Upper lobe of left lung (tissue), 6 donors: Measurements from ENCODE around the gene DIP2C. TPM values are rescaled to one million over a fixed set of nuclear protein-coding genes. Genes with fewer than 3 reads are reported as not detected.

Source experiments
- ATAC-seq, 2 donors: fragments of 200-7000 bp; cut with Tn5 transposase; one replicate each; pipeline ENCODE4 v1.9.1; 2022; ENCODE audit warnings: mild to moderate bottlenecking in 2 of 2, moderate library complexity in 2 of 2; ENCODE audit not compliant: low FRiP score in 2 of 2
- DNase-seq, 2 donors: peaks; one replicate each; pipeline ENCODE4 v3.0.0-alpha.2; 2019 to 2020
- H3K27ac ChIP-seq, 4 donors: fragments of 200-600 bp; sonication (generic); one replicate each; pipeline ENCODE4 v1.5.1; 2016 to 2019
- H3K27me3 ChIP-seq, 4 donors: fragments of 200-600 bp; sonication (generic); one replicate each; pipeline ENCODE4 v1.5.1; 2017 to 2019
- H3K36me3 ChIP-seq, 4 donors: fragments of 200-600 bp; sonication (generic); one replicate each; pipeline ENCODE4 v1.5.1; 2016 to 2019
- H3K4me1 ChIP-seq, 4 donors: fragments of 200-600 bp; sonication (generic); one replicate each; pipeline ENCODE4 v1.5.1; 2018 to 2019
- H3K4me3 ChIP-seq, 4 donors: fragments of 200-600 bp; sonication (generic); one replicate each; pipeline ENCODE4 v1.5.1; 2017 to 2019; ENCODE audit warnings: mild to moderate bottlenecking in 2 of 4, moderate library complexity in 1 of 4
- H3K9me3 ChIP-seq, 4 donors: fragments of 200-600 bp; sonication (generic); one replicate each; pipeline ENCODE4 v1.5.1; 2018 to 2019
- EP300 ChIP-seq, 4 donors: sonication (generic); formaldehyde crosslinking; IDR thresholded peaks; one replicate each; pipeline ENCODE4 v1.5.1; 2017; ENCODE audit warnings: antibody characterized with exemption in 4 of 4, control low read depth in 2 of 4
- POLR2A ChIP-seq, 4 donors: fragments of 450-650 bp; IDR thresholded peaks; one replicate each; pipeline ENCODE4 v1.5.1; 2016 to 2017; ENCODE audit warnings: antibody characterized with exemption in 4 of 4, mild to moderate bottlenecking in 2 of 4
- POLR2AphosphoS5 ChIP-seq, 2 donors: sonication (generic); formaldehyde crosslinking; IDR thresholded peaks; one replicate each; pipeline ENCODE4 v1.5.1; 2017; ENCODE audit warnings: antibody characterized with exemption in 2 of 2
- WGBS, 2 donors: methylation state at CpG; one replicate each; pipeline ENCODE4 v1.1.5; 2017 to 2018; 5-methylcytosine and 5-hydroxymethylcytosine counted together
- total RNA-seq, 6 donors: library from RNA; depleted of rRNA in 4 of 6; stranded (reverse); fragments of >200 nt in 4 of 6; gene quantifications; one replicate each; pipeline versions ENCODE4 v1.1.0 to v1.2.1, GENCODE V29; 2016 to 2021
- TF ChIP-seq, protein P1 (sequence below), 6 experiments: fragments of 450-650 bp in 4 of 6; fragments of 200-600 bp in 2 of 6; sonication (generic) in 2 of 6; IDR thresholded peaks; one replicate each; pipeline ENCODE4 v1.5.1; 2016 to 2019; ENCODE audit warnings: antibody characterized with exemption in 6 of 6
- donor health status: DM: no; HTN: no; CAD: no; lungs with moderate emphysema.
- donor health status: DM: no; HTN: yes; CAD: no; lungs with severe emphysema.

Gene DIP2C
- total RNA-seq, 6 donors from 2014 or later, result 11.6 to 32.5 (median 14.7) TPM

DNA sequence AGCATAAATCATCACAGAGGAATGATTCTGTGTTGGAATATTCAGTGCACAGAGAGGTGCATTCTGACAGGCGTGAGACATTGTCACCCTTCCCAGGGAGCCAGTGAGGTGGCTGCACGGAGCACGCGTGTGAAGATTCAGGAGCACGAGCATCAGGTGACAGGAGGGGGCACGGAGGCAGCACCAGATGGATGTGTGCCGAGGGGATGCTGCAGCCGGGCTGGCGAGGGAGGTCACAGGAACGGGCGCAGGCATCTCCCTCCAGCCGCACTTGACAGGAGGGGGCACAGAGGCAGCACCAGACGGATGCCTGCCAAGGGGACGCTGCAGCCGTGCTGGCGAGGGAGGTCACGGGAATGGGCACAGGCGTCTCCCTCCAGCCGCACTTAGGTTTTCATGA lies 66.5 kb downstream of the DIP2C start:
- no peak overlapping the region for H3K27ac ChIP-seq
- WGBS, 2 donors, result 92 to 95% methylated on average over 19 of the region's 19 CpGs

GRCh38 chr10:621981-622740 lies 67.3 kb downstream of the DIP2C start:
- no peaks in the 10 kb centered on the region for H3K9me3 ChIP-seq
- H3K4me1 ChIP-seq, result peaks cover 0 to 18% (median 10%) of the 10 kb centered on the region in 4 donors
- no peaks in the 10 kb centered on the region for H3K36me3 ChIP-seq
- H3K27ac ChIP-seq, result no peak overlapping the region
- DNase-seq (no peak), ATAC-seq (no peak)
- 83 to 88% methylated on average over 10 to 13 of the region's 13 CpGs for WGBS, 2 donors
- no peak overlapping the region for H3K4me3 ChIP-seq
- H3K27me3 ChIP-seq, result no peaks in the 10 kb centered on the region
- TF ChIP-seq POLR2A (IDR thresholded peaks at IDR 0.05) (no peak), EP300 (IDR thresholded peaks at IDR 0.05) (no peak), POLR2AphosphoS5 (IDR thresholded peaks at IDR 0.05) (no peak)
- TF ChIP-seq, protein P1, sequence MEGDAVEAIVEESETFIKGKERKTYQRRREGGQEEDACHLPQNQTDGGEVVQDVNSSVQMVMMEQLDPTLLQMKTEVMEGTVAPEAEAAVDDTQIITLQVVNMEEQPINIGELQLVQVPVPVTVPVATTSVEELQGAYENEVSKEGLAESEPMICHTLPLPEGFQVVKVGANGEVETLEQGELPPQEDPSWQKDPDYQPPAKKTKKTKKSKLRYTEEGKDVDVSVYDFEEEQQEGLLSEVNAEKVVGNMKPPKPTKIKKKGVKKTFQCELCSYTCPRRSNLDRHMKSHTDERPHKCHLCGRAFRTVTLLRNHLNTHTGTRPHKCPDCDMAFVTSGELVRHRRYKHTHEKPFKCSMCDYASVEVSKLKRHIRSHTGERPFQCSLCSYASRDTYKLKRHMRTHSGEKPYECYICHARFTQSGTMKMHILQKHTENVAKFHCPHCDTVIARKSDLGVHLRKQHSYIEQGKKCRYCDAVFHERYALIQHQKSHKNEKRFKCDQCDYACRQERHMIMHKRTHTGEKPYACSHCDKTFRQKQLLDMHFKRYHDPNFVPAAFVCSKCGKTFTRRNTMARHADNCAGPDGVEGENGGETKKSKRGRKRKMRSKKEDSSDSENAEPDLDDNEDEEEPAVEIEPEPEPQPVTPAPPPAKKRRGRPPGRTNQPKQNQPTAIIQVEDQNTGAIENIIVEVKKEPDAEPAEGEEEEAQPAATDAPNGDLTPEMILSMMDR (IDR thresholded peaks at IDR 0.05), result no peak

More for the DNA sequence above, 66.5 kb downstream of the DIP2C start:
- H3K9me3 ChIP-seq, result no peaks in the 10 kb centered on the region
- peaks cover 0 to 13% (median 8%) of the 10 kb centered on the region in 4 donors for H3K4me1 ChIP-seq
- DNase-seq, result no peak
- no peaks in the 10 kb centered on the region for H3K36me3 ChIP-seq
- TF ChIP-seq POLR2AphosphoS5 (IDR thresholded peaks at IDR 0.05), result no peak
- no peak for TF ChIP-seq EP300 (IDR thresholded peaks at IDR 0.05)
- TF ChIP-seq, protein P1 (IDR thresholded peaks at IDR 0.05), result no peak
- no peak for TF ChIP-seq POLR2A (IDR thresholded peaks at IDR 0.05)
- ATAC-seq, result no peak
- no peaks in the 10 kb centered on the region for H3K27me3 ChIP-seq
- no peak overlapping the region for H3K4me3 ChIP-seq

- DNase-seq, result no peak
- Histone ChIP-seq H3K4me3 (no peak overlapping the region), H3K9me3 (no peaks in the 10 kb centered on the region), H3K27ac (peak overlapping the region in 1 of 4 donors; percentile 43), H3K36me3 (no peaks in the 10 kb centered on the region), H3K4me1 (peaks cover 0 to 23% (median 10%) of the 10 kb centered on the region in 4 donors), H3K27me3 (no peaks in the 10 kb centered on the region)
- ATAC-seq, result no peak
- TF ChIP-seq POLR2AphosphoS5 (IDR thresholded peaks at IDR 0.05), result no peak
- no peak for TF ChIP-seq POLR2A (IDR thresholded peaks at IDR 0.05)
- WGBS, 2 donors, result 81 to 83% methylated on average over 13 of the region's 13 CpGs
Measured at GRCh38 chr10:621513-621912, 68.0 kb downstream of the DIP2C start.

GRCh38 chr10:620971-621370 lies 68.5 kb downstream of the DIP2C start:
- TF ChIP-seq, protein P1 (IDR thresholded peaks at IDR 0.05), result no peak
- TF ChIP-seq POLR2AphosphoS5 (IDR thresholded peaks at IDR 0.05) (no peak), POLR2A (IDR thresholded peaks at IDR 0.05) (no peak)
- H3K27me3 ChIP-seq, result no peaks in the 10 kb centered on the region
- no peaks in the 10 kb centered on the region for H3K36me3 ChIP-seq
- H3K9me3 ChIP-seq, result no peaks in the 10 kb centered on the region
- 92 to 94% methylated on average over 12 of the region's 12 CpGs for WGBS, 2 donors
- no peak for DNase-seq
- no peak overlapping the region for H3K27ac ChIP-seq
- H3K4me1 ChIP-seq, result peaks cover 0 to 24% (median 10%) of the 10 kb centered on the region in 4 donors
- ATAC-seq, result no peak
- no peak overlapping the region for H3K4me3 ChIP-seq

- H3K9me3 ChIP-seq, result no peaks in the 10 kb centered on the region
- DNase-seq (no peak), ATAC-seq (no peak)
- no peaks in the 10 kb centered on the region for H3K27me3 ChIP-seq
- no peak overlapping the region for H3K27ac ChIP-seq
- TF ChIP-seq, protein P1 (IDR thresholded peaks at IDR 0.05), result no peak
- TF ChIP-seq POLR2AphosphoS5 (IDR thresholded peaks at IDR 0.05) (no peak), EP300 (IDR thresholded peaks at IDR 0.05) (no peak), POLR2A (IDR thresholded peaks at IDR 0.05) (no peak)
- H3K4me3 ChIP-seq, result no peak overlapping the region
- H3K4me1 ChIP-seq, result peaks cover 0 to 24% (median 10%) of the 10 kb centered on the region in 4 donors
- WGBS, 2 donors, result 49 to 75% methylated on average over 7 of the region's 7 CpGs
- H3K36me3 ChIP-seq, result no peaks in the 10 kb centered on the region
Measured at GRCh38 chr10:620417-620816, 69.1 kb downstream of the DIP2C start.
